GM12892 (cell line): ENCODE results near the gene PAK2.

Source experiments
- POLR2A ChIP-seq: IDR thresholded peaks from 2 replicates; pipeline ENCODE4 v1.6.1; 2011; ENCODE audit warnings: low read depth, low read length, control low read depth
- POLR2AphosphoS5 ChIP-seq: IDR thresholded peaks from 2 replicates; pipeline ENCODE4 v1.6.1; 2011; ENCODE audit warnings: low read depth, low read length, control low read depth

DNA sequence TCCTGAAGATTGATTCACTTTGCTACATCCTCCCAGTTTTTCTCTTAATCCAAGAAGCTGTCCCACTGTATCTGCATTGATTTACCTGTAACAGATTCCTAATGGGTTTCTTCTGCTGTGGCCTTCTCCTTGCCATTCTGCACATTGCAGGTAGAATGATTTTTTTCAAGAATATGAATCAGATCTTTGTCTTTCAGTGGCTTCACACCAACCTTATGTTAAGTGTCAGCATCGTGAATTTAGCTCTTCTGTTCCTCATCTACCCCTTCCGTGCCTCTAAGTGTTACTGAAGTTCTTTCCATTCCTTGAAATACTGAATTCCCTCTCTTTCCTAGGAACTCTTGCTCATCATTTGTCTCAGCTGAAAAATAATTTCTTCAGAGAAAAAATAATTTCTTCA is 135.6 kb downstream of the PAK2 start:
- no peak for TF ChIP-seq POLR2A
- TF ChIP-seq POLR2AphosphoS5 = no peak
